Breast epithelium (tissue), 3 donors: Measurements from ENCODE around the gene PRTFDC1.

Experiments
- CTCF ChIP-seq, 3 donors: fragments of 450-650 bp; IDR thresholded peaks; one replicate each; pipeline ENCODE4 v1.5.1; 2016 to 2017; ENCODE audit warnings: antibody characterized with exemption in 3 of 3, mild to moderate bottlenecking in 3 of 3, moderate library complexity in 3 of 3
- POLR2A ChIP-seq: fragments of 450-650 bp; IDR thresholded peaks from one replicate; pipeline ENCODE4 v1.6.1; 2016; ENCODE audit warnings: antibody characterized with exemption, mild to moderate bottlenecking, moderate library complexity

DNA sequence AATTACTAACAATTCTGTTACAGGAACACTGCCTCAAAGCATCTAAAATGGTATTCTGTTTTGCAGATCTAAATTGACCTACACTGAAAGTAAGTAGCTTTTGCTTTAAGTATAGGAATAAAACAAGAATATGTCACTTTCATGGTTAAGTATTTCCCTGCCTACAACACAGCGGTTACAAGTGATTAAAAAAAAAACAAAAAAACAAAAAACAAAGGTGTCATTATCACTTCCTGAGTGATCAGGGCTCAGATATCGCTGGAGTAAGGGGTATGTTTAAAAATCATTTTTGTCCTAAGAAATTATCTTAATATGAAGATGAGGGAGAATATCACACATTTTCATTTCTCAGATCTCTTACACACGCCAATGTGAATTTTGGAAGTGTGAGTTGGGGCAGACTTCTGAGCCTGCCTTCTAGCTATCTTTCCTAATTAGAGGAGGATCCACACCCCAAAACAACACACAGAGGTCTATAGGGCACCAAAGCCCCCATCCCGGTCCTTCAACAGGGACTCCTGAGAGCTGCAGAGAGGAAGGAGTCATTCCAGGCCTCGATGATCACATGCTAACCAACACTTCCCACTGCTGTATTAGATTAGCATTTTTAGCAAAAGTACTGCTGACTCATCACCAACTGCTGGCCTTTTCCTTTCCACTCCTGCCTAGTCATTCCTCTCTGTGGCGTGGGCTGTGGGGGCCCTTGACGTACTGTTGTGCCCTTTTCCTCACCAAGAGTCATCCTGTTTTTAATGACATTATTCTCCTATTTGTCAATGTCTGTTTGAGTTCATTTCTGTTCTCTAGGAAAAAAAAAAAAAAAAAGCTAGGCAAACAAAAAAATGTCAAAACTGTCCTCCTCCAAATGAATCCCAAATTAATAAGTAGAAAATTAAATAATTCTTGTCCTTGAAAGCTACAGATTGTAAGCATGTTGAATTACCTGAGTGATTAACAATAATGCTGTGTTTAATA is 31.2 kb downstream of the PRTFDC1 start:
- no peak for TF ChIP-seq CTCF (IDR thresholded peaks at IDR 0.05)
- TF ChIP-seq POLR2A = no peak
